GM19395 (cell line): ENCODE data around the gene PPOX.
A peak's percentile ranks its signal among the peaks of the same experiment; 100 is the strongest.

Experiments used
- ATAC-seq: cut with Tn5 transposase; IDR thresholded peaks from one replicate; pipeline ENCODE4 v1.9.1; 2021; ENCODE audit warnings: mild to moderate bottlenecking, moderate library complexity; ENCODE audit not compliant: unreplicated experiment

PPOX gene

DNA sequence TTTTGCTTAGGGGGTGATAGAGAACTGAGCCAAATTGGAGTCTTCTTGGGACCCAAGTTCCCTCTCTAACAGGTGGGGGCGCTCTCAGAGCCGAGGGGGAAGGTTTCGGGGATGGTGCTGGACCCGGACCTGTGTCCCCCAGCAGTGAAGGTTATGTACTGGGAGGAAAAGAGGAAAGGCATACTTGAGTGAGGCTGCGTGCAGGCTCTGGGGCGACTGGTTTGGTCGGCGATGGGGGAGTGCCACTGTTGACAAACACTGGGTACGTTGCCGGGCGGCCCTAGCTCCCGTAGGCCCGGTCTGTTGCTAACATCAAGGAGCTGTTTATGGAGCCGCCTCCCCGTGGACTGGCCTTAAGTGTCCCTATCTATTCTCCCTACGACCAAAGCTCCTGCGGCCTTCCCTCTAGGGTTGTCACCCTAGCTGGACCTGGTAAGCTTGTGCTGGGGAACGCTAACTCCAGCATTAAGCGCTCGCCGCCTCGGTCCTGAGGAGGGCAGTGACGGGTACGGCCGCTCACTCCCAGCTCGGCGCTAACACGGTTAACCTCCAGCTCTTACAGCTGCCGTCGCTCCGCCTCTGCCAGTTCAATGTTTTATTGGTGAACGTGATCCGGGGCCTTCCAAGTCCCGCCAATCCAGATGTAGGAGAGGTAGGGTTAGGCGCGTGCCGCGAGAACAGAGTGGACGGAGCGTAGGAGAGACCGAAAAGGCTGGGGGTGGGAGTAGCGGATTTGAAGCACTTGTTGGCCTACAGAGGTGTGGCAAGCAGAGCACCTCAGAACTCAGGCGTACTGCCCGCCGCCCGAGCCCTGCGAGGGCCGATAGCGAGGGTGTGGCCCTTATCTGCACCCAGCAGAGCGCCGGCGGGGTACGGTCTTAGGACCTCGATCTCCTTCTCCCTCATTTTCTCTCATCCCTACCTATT lies at the start of gene PPOX:
TSS of gene PPOX (plus strand) at position 685 of the 927 bp plus-strand sequence. CDS start 422 bp downstream, outside the sequence.
- peak; percentile 91 for ATAC-seq

DNA sequence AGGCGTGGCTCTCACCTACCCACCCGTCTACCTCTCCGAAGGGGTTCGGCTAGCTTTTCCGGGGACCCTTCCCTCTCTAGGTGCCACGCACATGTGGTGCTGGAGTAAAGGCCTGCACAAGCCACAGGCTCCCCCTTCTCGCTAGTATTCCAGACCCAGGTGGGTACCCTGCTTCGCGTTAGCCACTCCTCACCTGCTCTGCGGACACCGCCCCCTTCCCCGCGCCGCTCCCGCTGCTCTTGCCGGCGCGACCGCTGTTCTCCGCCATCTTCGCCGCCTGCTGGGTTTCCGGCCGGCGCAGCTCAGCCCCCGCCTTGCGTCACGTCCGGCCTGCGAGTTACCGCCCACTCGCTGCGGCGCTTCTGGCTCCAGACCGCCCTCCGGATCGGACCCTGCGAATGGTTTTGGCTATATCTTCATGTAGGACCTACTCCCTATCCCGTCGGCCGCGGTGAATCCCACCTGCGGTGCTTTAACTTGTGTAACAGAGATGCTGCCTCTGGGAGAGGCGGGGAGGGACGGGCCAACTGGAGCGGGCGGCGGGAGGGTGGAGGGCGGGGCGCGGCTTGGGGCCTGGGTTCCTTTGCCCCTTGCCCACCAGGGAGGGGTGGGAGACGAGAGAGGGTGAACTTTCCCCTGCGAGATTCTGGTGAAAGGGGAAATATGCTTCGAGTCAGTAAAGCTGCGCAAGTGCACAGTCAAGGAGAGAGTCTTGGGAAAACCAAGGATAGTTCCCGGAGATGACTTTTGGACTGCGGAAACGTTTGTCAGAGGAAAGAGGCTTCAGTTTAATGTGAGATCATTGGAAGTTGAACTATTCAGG lies 48.3 kb upstream of the PPOX start, which contains the start of the genes NIT1 and PFDN2:
TSS of gene NIT1 (plus strand) at position 347 of the 823 bp plus-strand sequence. CDS start at position 419, 72 bp downstream.
TSS of gene PFDN2 (minus strand) at position 279 of the 823 bp plus-strand sequence. CDS start at position 268, 11 bp downstream.
- peak; percentile 81 for ATAC-seq

DNA sequence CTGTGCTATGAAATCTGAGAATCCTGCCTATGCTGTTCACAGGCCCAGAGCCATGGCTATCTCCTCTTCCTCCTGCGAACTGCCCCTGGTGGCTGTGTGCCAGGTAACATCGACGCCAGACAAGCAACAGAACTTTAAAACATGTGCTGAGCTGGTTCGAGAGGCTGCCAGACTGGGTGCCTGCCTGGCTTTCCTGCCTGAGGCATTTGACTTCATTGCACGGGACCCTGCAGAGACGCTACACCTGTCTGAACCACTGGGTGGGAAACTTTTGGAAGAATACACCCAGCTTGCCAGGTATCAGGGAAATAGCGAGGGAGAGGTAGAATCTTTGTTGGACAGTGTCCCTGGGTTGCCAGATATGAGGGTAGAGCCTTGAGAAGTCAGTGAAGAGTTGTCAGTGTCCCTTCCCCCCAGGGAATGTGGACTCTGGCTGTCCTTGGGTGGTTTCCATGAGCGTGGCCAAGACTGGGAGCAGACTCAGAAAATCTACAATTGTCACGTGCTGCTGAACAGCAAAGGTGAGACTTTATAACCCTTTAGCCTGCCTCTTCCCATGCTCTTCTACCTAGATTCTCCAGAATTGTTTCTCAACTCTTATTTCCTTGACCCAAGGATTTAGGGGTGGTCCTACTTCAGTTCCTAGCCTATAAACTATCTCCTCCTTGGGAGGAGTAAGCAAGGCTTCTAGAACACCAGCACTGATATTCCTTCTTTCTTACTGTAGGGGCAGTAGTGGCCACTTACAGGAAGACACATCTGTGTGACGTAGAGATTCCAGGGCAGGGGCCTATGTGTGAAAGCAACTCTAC lies 46.9 kb upstream of the PPOX start:
- ATAC-seq, result no peak

DNA sequence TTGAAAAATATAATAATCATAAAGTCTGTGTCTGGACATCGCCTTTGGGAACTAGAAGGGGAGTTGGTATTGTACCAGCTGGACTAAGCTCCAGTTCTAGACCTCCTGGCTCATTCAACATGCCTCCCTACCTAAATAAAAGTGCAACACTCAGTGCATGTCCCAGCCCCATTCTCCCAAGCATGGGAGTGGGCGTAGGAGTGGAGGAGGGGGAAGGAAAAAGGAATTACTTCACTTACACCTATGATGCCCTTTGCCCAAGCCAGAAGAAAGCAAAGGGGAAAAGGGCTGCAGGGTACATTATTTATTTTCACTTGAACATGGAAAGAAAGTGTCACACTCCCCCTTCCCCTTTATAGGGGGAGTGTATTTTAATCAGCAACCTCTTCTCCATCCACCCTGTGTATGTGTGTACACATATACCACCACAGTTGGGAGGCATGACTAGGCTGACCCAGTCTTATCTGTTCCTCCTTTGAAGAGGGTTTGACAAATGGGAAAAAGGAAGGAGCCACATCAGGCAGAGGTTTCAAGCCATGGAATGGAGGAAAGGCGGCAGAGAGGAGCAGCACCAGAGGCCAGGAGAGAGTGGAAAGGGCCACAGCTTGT lies 45.1 kb upstream of the PPOX start:
- no peak for ATAC-seq

DNA sequence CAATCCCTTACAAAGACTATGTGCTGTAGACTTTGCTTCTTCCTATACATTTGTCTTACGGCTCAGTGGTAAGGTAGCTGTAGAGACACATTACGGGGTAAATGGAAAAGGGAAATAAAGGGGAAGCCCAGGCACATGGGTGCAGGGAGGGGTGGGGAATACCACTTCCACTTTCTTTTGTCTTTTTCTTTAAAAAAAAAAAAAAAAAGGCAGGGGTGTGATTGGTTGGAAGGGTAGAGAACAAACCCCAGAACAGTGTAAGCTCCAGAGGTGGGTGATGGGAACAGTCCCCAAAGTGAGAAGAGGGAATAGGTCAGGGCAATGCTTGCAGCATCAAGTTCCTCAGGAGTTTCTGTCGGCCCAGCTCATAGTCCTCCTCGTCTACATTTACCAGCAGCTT lies 44.4 kb upstream of the PPOX start:
- ATAC-seq, result no peak

DNA sequence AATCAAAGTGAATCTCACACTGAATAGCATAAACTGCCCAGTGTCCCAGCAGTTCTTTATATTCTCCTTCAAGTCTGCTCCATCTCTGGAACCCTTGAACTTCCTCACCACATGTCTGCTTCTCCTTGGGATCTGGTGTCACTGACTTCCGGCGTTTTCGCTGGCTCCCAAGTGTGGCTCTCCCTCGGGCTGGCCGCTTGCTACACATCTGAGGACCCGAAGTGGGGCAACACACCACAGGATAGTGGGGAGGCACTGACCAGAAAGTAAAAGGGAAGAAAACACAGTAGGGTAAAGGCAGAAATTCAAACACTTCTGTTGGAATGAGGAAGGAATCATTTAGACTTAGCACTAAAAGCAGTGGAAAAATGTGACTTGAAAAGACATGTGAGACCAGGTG lies 43.3 kb upstream of the PPOX start:
- no peak for ATAC-seq

DNA sequence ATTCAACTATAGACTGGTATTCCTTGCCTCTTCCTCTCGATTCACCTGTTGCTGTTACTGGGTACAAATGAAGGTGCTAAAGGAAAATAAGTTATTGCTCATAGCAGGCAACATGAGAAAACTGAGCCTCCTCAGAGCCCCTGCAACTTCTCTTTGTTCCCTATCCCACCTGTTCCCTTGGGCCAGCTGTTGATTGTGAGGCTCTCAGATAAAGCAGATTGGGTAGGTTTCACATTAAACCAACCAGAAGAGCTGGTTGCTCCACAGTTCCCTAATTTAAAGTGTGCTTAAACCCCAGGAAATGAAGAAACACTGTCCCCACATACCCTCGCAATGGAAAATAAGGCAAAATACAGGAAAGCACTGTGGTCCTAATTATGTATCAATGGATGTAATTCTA lies 38.6 kb upstream of the PPOX start:
- ATAC-seq, result no peak

DNA sequence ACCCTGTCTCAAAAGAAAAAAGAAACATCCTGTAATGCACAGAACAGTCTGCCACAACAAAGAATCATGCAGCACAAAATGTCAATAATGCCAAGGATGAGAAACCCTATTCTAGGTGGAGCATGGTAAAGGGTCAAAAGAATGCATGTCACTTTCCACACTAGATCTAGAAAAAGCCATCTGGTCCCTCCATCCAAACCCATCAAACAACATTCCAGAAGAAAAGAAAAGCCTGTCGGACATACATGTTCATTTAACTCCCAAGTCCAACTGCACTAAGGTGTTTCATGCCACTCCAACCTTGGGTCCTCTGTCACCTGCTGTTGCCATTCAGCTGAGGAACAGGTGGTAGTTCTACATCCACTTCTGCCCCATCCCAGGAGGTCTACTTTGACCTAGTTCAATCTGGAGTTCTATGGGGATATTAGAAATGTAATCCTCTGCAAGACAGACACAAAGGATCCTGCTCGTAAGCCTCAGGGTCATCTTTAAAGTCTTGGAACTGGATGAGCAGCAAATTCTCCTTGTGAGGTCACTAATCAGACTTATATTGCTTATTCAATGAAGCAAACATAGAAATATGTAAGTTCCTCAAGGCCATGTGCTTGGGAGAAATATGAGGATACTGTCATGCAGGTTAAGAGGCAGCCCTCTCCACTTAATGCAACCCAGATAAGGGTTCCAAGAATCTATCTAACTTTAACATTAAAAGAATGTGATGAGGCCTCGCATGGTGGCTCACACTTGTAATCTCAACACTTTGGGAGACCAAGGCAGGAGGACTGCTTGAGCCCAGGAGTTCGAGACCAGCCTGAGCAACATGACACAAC lies 37.4 kb upstream of the PPOX start:
- ATAC-seq, result no peak

DNA sequence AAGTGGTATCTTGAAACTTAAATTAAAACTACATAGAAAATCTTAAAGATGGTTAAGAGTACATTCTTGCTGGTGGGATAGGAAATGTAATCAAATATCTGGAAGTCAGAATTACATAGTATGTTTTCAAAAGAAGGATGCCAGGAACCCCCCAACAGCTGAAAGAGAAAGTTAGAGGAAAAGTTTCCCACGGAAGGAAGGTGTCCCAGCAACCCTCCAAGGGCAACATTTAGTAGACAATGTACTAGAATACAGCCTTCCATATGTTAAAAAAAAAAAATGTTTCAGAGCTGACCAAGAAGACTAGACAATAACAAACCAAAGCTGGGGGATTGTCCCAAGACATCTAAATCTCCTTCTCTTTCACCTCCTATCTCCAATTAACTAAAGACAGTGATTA lies 36.0 kb upstream of the PPOX start:
- no peak for ATAC-seq

DNA sequence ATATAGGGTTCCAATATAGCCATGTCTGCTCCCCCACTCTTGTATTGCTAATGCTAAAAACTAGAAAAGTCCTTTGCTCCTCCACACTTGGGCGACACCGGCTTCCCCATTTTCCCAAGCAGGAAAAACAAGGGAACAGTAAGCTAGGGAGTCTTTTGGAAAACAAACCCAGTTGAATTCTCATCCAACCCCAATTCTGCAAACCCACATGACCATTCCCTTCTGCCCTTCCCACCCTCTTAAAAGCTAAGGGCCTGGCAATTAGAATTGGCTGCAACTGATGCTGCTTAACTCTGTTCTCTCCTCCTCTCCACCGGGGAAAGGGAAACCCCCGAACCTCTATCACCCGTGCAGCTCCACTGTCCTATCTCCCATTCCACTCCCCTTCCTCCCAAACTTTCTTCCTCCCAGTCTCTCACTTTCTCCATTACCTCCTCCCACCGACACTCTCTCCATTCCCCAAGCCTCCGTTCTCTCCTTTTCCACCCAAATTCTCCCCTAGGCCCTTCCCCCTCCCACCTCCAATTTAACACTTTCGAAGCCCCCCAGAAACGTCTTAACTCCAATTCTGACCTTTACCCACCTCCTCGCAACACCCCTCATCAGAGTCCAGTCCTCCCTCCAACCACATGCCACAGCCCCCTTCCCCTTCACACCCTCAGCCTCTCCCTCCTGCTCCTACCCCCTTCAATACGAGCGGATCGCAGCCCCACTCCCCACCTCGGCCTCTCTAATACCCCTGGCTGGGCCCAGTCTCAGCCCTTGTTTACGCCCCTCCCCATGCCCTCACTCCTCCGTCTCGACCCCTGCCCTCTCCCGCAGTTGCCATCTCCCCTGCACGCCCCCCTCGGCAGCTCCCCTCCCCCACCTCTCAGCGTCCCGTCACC lies 34.5 kb upstream of the PPOX start:
- ATAC-seq, result peak; percentile 6

DNA sequence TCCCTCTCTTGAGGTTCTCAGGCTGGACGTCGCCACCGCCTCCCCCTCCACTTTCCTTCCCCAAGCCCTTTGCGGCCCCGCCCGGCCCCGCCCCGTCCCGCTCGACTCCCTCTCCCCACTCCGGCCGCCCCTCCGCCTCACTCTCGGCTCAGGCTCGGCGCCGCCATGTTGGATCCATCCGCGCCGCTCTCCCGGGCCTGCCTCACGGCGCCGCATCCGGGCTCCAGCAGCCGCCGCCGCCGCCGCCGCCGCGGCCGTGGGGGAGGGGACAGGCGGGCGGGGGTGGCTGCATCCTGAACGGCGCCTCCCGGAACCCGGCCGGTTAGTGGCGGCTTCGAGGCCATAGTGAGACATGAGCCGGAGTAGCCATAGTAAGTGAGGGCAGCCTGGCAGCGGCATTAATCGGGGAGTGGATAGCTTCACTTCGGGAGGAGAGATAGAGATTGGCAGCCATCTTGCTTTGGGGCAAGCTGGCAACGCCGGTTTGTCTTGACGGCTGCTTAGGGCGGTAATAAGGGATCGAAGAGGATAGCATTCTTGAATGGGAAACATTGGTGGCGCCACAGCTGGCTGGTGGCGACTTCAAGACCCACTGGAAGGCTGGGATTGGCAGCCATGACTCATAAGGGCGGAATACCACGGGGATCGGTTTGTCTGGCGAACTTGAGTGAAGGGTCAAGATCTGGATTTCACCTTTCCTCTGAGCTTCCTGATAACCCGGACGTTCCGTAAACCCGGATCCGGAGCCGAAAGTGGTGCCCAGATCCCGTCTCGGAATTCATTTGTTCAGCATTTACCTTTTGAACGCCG lies 33.6 kb upstream of the PPOX start, which contains the start of gene DEDD:
TSS of gene DEDD (minus strand) at position 258 of the 810 bp plus-strand sequence. CDS start 8,205 bp downstream, outside the sequence.
- peak; percentile 97 for ATAC-seq

DNA sequence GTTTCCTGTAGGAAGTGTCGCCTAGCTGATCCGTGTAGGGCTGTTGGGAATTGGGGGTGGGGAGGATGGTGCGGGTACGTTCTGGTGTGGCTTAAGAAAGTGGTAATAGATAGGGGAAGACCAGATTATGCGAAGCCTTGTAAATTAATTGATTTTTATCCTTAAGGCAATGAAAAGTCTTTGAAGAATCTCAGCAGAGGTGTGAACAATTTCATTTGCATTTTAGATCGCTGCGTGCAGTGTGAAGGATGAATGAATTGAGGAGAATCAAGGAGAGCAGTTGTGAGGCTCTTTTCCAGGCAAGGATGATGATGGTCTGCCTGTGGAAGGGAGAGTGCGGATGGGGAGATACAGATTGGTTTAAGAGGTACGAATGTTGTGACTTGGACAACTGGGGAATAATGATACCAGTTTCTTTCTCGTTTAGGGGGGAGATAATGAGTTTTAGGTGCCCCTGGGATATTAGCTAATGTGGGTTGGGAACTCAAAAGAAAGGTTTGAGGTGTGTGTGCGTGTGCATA lies 32.9 kb upstream of the PPOX start:
- no peak for ATAC-seq

DNA sequence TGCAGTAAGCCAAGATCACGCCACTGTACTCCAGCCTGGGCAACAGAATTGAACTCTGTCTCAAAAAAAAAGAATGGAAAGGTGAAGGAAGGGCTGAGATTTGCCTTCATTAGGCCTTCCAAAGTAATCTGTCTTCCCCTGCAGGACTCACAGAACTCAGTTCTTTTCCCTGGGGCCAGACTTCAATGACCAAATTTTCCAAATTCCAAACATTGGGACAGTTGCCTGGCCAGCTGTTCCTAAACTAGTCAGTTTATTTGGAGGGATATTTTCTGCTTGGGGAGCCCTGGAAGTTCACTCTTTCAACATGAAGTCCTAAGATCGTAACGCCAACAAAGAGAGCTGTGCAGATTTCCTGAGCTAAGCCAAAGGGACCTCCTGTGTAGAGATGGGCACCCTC lies 28.3 kb upstream of the PPOX start:
- no peak for ATAC-seq

DNA sequence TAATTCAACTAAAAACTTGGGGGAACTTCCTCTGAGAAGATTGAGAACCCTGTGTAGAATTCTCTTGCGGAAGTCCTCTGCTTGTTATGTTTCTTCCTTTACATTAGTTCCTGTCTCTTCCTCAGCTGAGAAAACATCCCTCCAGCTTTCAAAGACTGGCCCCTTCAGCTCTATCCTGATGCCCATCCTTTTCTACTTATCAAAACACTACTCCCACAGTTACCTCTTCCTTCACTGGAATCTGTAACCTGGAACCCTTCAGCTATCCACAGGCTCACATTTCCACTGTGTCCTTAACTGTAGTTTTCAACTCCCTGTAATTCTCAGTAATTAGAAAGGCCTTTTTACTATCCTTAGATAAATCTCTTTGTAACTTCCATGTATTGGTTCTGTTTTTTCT lies 27.8 kb upstream of the PPOX start:
- no peak for ATAC-seq

DNA sequence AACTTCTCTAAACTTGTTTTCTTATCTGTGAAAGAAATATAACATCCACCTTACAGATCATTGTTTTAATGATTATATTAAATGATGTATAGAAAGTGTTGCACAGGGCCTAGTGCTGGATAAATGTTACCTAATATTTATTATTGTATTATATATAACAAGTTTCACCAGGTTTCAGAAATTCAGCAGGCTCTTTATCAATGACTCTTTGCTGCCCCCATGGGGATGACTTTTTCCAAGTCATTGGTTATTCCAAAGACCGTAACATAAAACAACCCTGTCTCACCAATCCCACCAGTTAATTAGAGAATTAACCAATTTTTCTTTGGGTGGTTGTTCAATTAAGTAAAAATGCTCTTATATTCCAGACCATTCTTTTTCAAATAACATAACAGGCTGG lies 26.5 kb upstream of the PPOX start:
- ATAC-seq, result no peak

DNA sequence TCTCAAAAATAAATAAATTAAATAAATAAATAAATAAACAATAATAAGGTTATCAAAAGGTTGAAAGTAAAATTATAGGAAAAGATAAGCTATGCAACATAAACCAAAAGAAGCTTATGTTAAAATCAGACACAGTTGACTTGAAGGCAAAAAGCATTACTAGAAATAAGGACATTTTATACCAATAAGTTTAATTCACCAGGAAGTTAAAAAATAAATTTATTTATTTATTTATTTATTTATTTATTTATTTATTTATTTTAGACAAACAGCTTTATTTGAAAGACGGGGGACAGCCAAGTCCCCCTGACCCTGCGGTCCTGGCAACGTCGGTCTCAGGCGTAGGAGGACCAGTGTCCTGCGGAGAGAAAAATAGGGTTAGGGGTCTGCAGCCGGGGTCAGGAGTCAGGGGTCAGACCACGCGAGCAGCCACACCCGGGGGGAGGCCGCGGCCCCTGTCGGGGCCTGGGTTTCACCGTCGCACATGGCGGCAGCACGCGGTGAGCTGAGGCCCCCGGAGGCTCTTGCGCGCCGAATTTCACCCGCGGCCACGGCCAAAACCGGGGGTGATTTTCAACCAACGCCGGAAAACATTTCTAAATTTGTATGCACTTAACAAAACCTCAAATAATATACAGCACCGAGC lies 25.3 kb upstream of the PPOX start:
- ATAC-seq, result no peak

DNA sequence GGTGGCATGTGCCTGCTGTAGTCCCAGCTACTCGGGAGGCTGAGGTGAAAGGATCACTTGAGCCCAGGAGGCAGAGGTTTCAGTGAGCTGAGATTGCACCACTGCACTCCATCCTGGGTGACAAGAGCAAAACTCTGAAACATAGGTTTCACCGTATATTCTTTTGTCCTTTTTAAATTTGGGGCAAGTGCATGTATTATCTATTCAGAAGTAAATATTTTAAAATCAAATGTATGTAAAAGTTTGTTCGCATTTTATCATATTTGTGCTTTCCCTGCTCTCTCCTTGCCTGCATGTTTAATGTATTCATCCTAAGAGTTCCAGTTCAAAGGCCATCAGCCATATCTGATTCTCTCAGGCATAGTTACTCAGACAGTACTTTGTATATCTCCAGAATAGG lies 20.4 kb upstream of the PPOX start:
- no peak for ATAC-seq
